Ovary (tissue), 9 donors: ENCODE measurements around the gene ANO1. TPM values are rescaled to one million over a fixed set of nuclear protein-coding genes. Genes with fewer than 3 reads are reported as not detected.

Source experiments
- DNase-seq, 5 donors: peaks; one replicate each; pipeline ENCODE4 v3.0.0-alpha.2; 2019 to 2020
- H3K27ac ChIP-seq, 2 donors: fragments of 200-600 bp; one replicate each; pipeline versions ENCODE4 v1.5.1 to v1.8.0; 2019 to 2022
- H3K27me3 ChIP-seq: fragments of 200-600 bp; one replicate; pipeline ENCODE4 v1.8.0; 2022
- H3K36me3 ChIP-seq: fragments of 200-600 bp; sonication (generic); one replicate; pipeline ENCODE4 v1.5.1; 2019
- H3K4me1 ChIP-seq: one replicate; pipeline ENCODE4 v1.8.1; 2013; ENCODE audit warnings: mild to moderate bottlenecking, moderate library complexity; ENCODE audit not compliant: insufficient read depth
- H3K4me3 ChIP-seq: fragments of 200-600 bp; sonication (generic); one replicate; pipeline ENCODE4 v1.5.1; 2017
- H3K9me3 ChIP-seq, 2 donors: fragments of 200-600 bp in 1 of 2; sonication (generic) in 1 of 2; one replicate each; pipeline versions ENCODE4 v1.5.1 to v1.8.1; 2013 to 2019; ENCODE audit warnings: mild to moderate bottlenecking in 1 of 2, moderate library complexity in 1 of 2
- EP300 ChIP-seq: sonication (generic); formaldehyde crosslinking; IDR thresholded peaks from one replicate; pipeline ENCODE4 v1.6.1; 2017; ENCODE audit warnings: antibody characterized with exemption
- POLR2A ChIP-seq: fragments of 450-650 bp; IDR thresholded peaks from one replicate; pipeline ENCODE4 v1.6.1; 2017; ENCODE audit warnings: antibody characterized with exemption, mild to moderate bottlenecking, moderate library complexity
- WGBS, 3 donors: extraction: QIAGEN DNeasy Blood & Tissue Kit in 1 of 3; methylation state at CpG; one replicate each; pipeline versions ENCODE4 v1.1.5 to v1.1.7; 2013 to 2017; 5-methylcytosine and 5-hydroxymethylcytosine counted together
- intact Hi-C, 4 donors: fragments of 100-400 bp; cut with DNase I; formaldehyde crosslinking; loops; one replicate each; pipeline versions ENCODE4 v1.11.0 to v1.15.1; 2022 to 2023
- polyA plus RNA-seq, 2 donors: library from polyadenylated mRNA; stranded (reverse); fragments of 200-250 nt in 1 of 2; fragments of 350-450 nt in 1 of 2; fragmentation: Illumina TruSeq in 1 of 2; extraction: RNeasy Lipid Tissue Mini Kit (QIAGEN cat#74804) in 1 of 2; gene quantifications; one replicate each; pipeline ENCODE4 v1.2.3, GENCODE V29; 2013 to 2014
- total RNA-seq, 7 donors: library from RNA; depleted of rRNA in 2 of 7; stranded (reverse); fragments of >200 nt in 2 of 7; fragmentation: NEBNext Ultra II Directional in 3 of 7; extraction: Animal tissue kit (Norgen Biotek cat#: 25700) in 3 of 7; gene quantifications; one replicate each; pipeline versions ENCODE4 v1.1.0 to v1.2.4, GENCODE V29; 2016 to 2023
- TF ChIP-seq, protein P1 (sequence below), 3 donors: fragments of 450-650 bp in 2 of 3; fragments of 200-600 bp in 1 of 3; IDR thresholded peaks; one replicate each; pipeline versions ENCODE4 v1.5.1 to v1.8.0; 2016 to 2022; ENCODE audit warnings: antibody characterized with exemption in 3 of 3, mild to moderate bottlenecking in 1 of 3
- donor health status: DM: no; HTN: no; CAD: no; lungs with moderate emphysema.
- donor health status: DM: no; HTN: no; CAD: no.
- donor health status: Bipolar disorder and iron deficiency.
- donor health status: DM: yes; HTN: yes; CAD: no.
- donor health status: DM: no; HTN: no; CAD: no.
- donor health status: DM: yes; HTN: yes; CAD: no.

ANO1 gene
- total and polyA plus RNA-seq, 9 donors: 1.7 to 59.1 (median 8.6) TPM

DNA sequence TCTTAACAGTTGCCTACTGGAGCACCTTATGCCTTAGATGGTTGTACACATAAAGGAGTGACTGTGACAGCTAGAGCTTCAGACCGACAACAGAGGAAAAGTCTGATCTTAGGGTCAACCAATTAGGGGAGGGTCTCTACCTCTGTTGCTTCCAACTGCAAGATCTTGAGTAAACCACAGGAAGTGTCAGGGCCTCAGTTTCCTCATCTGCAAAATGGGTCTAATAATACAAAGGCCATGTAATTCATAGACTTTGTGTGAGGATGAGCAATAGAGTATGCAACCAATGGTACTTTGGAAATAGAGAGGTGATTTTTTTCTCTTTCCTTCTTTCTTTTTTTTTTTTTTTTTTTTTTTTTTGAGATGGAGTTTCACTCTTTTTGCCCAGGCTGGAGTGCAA lies 16.4 kb upstream of the ANO1 start:
- intact Hi-C loops: no loop called here
- no peak for DNase-seq
- no peak overlapping the region for H3K27ac ChIP-seq
- H3K9me3 ChIP-seq: no peaks in the 10 kb centered on the region
- no peaks in the 10 kb centered on the region for H3K27me3 ChIP-seq
- TF ChIP-seq EP300: no peak
- no peak for TF ChIP-seq POLR2A
- TF ChIP-seq, protein P1, sequence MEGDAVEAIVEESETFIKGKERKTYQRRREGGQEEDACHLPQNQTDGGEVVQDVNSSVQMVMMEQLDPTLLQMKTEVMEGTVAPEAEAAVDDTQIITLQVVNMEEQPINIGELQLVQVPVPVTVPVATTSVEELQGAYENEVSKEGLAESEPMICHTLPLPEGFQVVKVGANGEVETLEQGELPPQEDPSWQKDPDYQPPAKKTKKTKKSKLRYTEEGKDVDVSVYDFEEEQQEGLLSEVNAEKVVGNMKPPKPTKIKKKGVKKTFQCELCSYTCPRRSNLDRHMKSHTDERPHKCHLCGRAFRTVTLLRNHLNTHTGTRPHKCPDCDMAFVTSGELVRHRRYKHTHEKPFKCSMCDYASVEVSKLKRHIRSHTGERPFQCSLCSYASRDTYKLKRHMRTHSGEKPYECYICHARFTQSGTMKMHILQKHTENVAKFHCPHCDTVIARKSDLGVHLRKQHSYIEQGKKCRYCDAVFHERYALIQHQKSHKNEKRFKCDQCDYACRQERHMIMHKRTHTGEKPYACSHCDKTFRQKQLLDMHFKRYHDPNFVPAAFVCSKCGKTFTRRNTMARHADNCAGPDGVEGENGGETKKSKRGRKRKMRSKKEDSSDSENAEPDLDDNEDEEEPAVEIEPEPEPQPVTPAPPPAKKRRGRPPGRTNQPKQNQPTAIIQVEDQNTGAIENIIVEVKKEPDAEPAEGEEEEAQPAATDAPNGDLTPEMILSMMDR (IDR thresholded peaks at IDR 0.05): no peak
- no peaks in the 10 kb centered on the region for H3K4me1 ChIP-seq
- 78 to 93% (median 86%) methylated on average over 1 of the region's 1 CpG for WGBS, 3 donors
- H3K4me3 ChIP-seq: no peak overlapping the region
- H3K36me3 ChIP-seq: no peaks in the 10 kb centered on the region

DNA sequence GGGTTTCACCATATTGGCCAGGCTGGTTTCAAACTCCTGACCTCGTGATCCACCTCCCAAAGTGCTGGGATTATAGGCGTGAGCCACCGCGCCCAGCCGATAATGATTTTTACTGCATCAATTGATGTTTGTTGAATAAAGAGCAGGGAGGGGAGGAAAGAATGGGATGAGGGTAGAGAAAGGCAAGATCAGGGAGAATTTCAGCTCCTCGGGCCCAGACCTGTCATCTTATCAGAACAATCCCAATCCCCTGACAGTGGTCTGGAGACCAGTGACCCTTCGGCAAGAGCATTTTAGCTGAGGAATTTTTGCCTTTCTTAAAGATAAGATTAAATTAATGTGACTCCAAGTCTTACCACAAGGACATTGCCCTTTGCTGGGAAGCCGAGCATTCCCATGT lies 15.0 kb upstream of the ANO1 start:
- no peaks in the 10 kb centered on the region for H3K36me3 ChIP-seq
- H3K9me3 ChIP-seq: no peaks in the 10 kb centered on the region
- whole genome bisulfite sequencing, 3 donors: 81 to 91% (median 89%) methylated on average over 8 of the region's 8 CpGs
- TF ChIP-seq POLR2A (no peak), EP300 (no peak)
- TF ChIP-seq, protein P1 (IDR thresholded peaks at IDR 0.05): no peak
- intact Hi-C loops: no loop called here
- no peaks in the 10 kb centered on the region for H3K4me1 ChIP-seq
- no peak for DNase-seq
- no peak overlapping the region for H3K4me3 ChIP-seq
- H3K27me3 ChIP-seq: no peaks in the 10 kb centered on the region
- no peak overlapping the region for H3K27ac ChIP-seq

DNA sequence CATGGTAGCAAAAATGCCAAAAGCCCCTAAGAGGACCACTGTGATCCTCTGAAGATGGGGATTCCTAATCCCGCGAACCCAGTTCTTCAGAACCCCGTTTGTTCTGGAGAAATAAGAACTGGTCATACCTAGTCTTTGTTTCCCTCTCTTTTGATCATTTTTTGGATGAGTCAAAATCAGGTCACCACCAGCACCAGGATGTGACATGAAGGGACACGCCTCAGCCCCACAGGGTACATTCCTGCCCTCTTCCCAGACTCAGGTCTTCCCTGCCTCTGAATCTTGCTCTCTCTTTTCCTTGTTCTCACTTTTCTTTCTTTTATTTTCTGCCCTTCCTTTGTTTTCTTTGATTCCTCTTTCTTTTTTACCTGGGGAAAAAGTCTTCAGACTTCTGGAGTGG lies 14.6 kb upstream of the ANO1 start:
- no peaks in the 10 kb centered on the region for H3K9me3 ChIP-seq
- H3K27ac ChIP-seq: no peak overlapping the region
- H3K4me1 ChIP-seq: no peaks in the 10 kb centered on the region
- DNase-seq: no peak
- no peaks in the 10 kb centered on the region for H3K36me3 ChIP-seq
- WGBS, 3 donors: 92 to 93% (median 93%) methylated on average over 4 of the region's 4 CpGs
- no peaks in the 10 kb centered on the region for H3K27me3 ChIP-seq
- no peak overlapping the region for H3K4me3 ChIP-seq
- TF ChIP-seq EP300: no peak
- TF ChIP-seq, protein P1 (IDR thresholded peaks at IDR 0.05): no peak
- no peak for TF ChIP-seq POLR2A
- intact Hi-C loops: no loop called here

DNA sequence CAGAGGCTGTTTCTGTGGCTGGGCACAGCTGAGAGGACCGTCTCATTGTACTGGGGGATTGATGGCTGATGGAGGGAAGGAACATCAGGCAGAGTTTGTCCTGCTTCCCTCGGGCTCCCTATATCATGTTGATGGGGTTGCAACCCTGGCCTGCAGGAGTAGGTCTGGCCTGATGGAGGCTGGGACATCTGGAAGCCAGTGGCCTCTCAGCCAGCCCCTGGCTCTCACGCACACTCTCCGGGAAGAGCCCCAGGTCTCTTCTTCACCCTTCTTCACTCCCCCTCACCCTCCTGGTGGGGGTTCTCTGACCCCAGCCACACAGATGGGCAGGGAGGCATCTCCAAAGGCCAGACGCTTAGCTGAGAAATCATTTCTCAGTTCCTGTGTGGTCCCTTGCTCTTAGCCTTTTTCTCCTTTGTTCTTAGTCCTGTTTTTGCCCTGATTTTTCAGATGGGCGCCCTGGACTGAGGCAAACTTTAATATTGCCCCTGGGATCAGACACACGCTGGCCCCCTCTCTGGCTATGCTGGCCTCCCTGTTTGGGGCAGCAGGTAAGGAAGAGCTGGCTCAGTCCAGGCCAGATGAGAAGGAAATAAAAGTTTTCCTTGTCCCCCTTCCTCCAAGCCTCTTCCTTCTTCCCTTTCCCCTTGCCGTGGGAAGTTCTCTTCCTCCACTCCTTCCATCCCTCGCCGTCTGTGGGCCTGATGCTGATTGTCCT lies 13.9 kb upstream of the ANO1 start:
- Histone ChIP-seq H3K4me3 (no peak overlapping the region), H3K36me3 (no peaks in the 10 kb centered on the region), H3K4me1 (no peaks in the 10 kb centered on the region), H3K27me3 (no peaks in the 10 kb centered on the region), H3K9me3 (no peaks in the 10 kb centered on the region), H3K27ac (no peak overlapping the region)
- intact Hi-C loops: no loop called here
- TF ChIP-seq, protein P1 (IDR thresholded peaks at IDR 0.05): no peak
- TF ChIP-seq EP300 (no peak), POLR2A (no peak)
- 60 to 73% (median 63%) methylated on average over 10 of the region's 10 CpGs for WGBS, 3 donors
- no peak for DNase-seq
